GM21360 (cell line): ENCODE data around the gene CAPN13.

Experiments used
- ATAC-seq: cut with Tn5 transposase; IDR thresholded peaks from one replicate; pipeline ENCODE4 v1.9.1; 2021; ENCODE audit warnings: mild to moderate bottlenecking, moderate library complexity; ENCODE audit not compliant: unreplicated experiment

The CAPN13 gene

GRCh38 chr2:30730736-30731647 is 76.3 kb downstream of the CAPN13 start:
- no peak for ATAC-seq

- no peak for ATAC-seq
Observed at GRCh38 chr2:30729031-30729430, 78.2 kb downstream of the CAPN13 start.

- no peak for ATAC-seq
Observed at GRCh38 chr2:30722936-30723725, 84.1 kb downstream of the CAPN13 start.

- no peak for ATAC-seq
Observed at GRCh38 chr2:30721668-30722647, 85.3 kb downstream of the CAPN13 start.

GRCh38 chr2:30721241-30721640 is 86.0 kb downstream of the CAPN13 start:
- ATAC-seq = no peak

GRCh38 chr2:30717081-30717650 is 90.1 kb downstream of the CAPN13 start:
- no peak for ATAC-seq

- no peak for ATAC-seq
Observed at GRCh38 chr2:30716123-30716900, 90.9 kb downstream of the CAPN13 start.

GRCh38 chr2:30714811-30715709 is 92.2 kb downstream of the CAPN13 start:
- ATAC-seq = no peak

GRCh38 chr2:30713698-30714097 is 93.5 kb downstream of the CAPN13 start:
- no peak for ATAC-seq

- ATAC-seq = peak; percentile 68
Observed at GRCh38 chr2:30711646-30712085, 95.6 kb downstream of the CAPN13 start.

- no peak for ATAC-seq
Observed at GRCh38 chr2:30710461-30710860, 96.8 kb downstream of the CAPN13 start.

- no peak for ATAC-seq
Observed at GRCh38 chr2:30710016-30710415, 97.2 kb downstream of the CAPN13 start.

GRCh38 chr2:30709516-30709915 is 97.7 kb downstream of the CAPN13 start:
- ATAC-seq = no peak

- no peak for ATAC-seq
Observed at GRCh38 chr2:30708491-30709290, 98.6 kb downstream of the CAPN13 start.

GRCh38 chr2:30707304-30707903 is 99.8 kb downstream of the CAPN13 start:
- no peak for ATAC-seq

- ATAC-seq = peak; percentile 42
Observed at GRCh38 chr2:30706534-30707303, 100.5 kb downstream of the CAPN13 start.
